ENCODE data around the gene BRPF1. TPM values are rescaled to one million over a fixed set of nuclear protein-coding genes. Genes with fewer than 3 reads are reported as not detected.

Gene BRPF1
- polyA plus RNA-seq, 1 of the 3 experiments (the other 2 are of a cell fraction) = 13.0 TPM

GRCh38 chr3:9744162-9744561, 12.6 kb downstream of the BRPF1 start:
- no peak overlapping the region for H3K9ac ChIP-seq
- H3K27ac ChIP-seq (ENCODE audit: low read depth in 2 of 2, low read length in 1 of 2) = no peak overlapping the region
- no peak for DNase-seq
- TF ChIP-seq TEAD4 (IDR thresholded peaks at IDR 0.05; ENCODE audit: borderline replicate concordance, insufficient read depth) (no peak), REST (IDR thresholded peaks at IDR 0.05; ENCODE audit: low read depth, low read length) (no peak), USF1 (IDR thresholded peaks at IDR 0.05; ENCODE audit: borderline replicate concordance, low read depth) (no peak), MEF2A (IDR thresholded peaks at IDR 0.05; ENCODE audit: borderline replicate concordance, low read depth) (no peak), RAD21 (IDR thresholded peaks at IDR 0.05; ENCODE audit: low read length) (no peak)
- ChIA-PET CTCF (interaction anchor here (1.8 kb wide), 1 partner anchor 241 kb away, joined by 4 read pairs; no protein-coding TSS in a partner anchor), POLR2A (interaction anchor here (0.6 to 1.3 kb wide), 2 partner anchors 9 to 11 kb away, joined by 3 to 4 read pairs; no protein-coding TSS in a partner anchor)
- H3K27me3 ChIP-seq (ENCODE audit: insufficient read depth) = no peaks in the 10 kb centered on the region
- no peaks in the 10 kb centered on the region for H3K9me3 ChIP-seq
- H3K79me2 ChIP-seq (ENCODE audit: insufficient read depth) = peaks cover 13% of the 10 kb centered on the region; the same call in 1 of the 2 replicates
- no peak overlapping the region for H2AFZ ChIP-seq (ENCODE audit: low read depth)
- H3K36me3 ChIP-seq (replicated peaks in 1 of 2; ENCODE audit: control insufficient read depth in 1 of 2, insufficient read depth in 2 of 2, low read length in 1 of 2) = peaks cover 51 to 88% of the 10 kb centered on the region in 2 experiments
- H3K4me3 ChIP-seq (ENCODE audit: low read depth in 2 of 2, low read length in 1 of 2) = no peak overlapping the region
- H4K20me1 ChIP-seq (ENCODE audit: insufficient read depth) = no peaks in the 10 kb centered on the region
- peaks cover 35% of the 10 kb centered on the region for H3F3A ChIP-seq (replicated peaks; ENCODE audit: insufficient read depth)
- 91% methylated on average over 8 of the region's 13 CpGs for WGBS (ENCODE audit: low lambda C conversion rate)
- no peaks in the 10 kb centered on the region for H3K9me2 ChIP-seq
- H3K4me2 ChIP-seq = no peak overlapping the region
- H3K4me1 ChIP-seq (ENCODE audit: control insufficient read depth in 1 of 2, insufficient read depth in 2 of 2, low read depth in 1 of 2, low read length in 1 of 2) = peaks cover 2 to 21% of the 10 kb centered on the region in 2 experiments

GRCh38 chr3:9745521-9745920, 14.0 kb downstream of the BRPF1 start:
- H3K36me3 ChIP-seq (replicated peaks in 1 of 2; ENCODE audit: control insufficient read depth in 1 of 2, insufficient read depth in 2 of 2, low read length in 1 of 2) = peaks cover 43 to 74% of the 10 kb centered on the region in 2 experiments
- TF ChIP-seq SMC3 (IDR thresholded peaks at IDR 0.05; ENCODE audit: low read depth, low read length) (no peak), TEAD4 (IDR thresholded peaks at IDR 0.05; ENCODE audit: borderline replicate concordance, insufficient read depth) (no peak), MEF2A (IDR thresholded peaks at IDR 0.05; ENCODE audit: borderline replicate concordance, low read depth) (no peak), NFIC (IDR thresholded peaks at IDR 0.05; ENCODE audit: borderline replicate concordance) (no peak), FOXJ3 (CRISPR knock-in tag; IDR thresholded peaks at IDR 0.05) (no peak), EZH2phosphoT487 (IDR thresholded peaks at IDR 0.05; ENCODE audit: borderline replicate concordance, low read depth) (no peak), TCF12 (IDR thresholded peaks at IDR 0.05) (no peak), PBX3 (IDR thresholded peaks at IDR 0.05) (no peak), ZBTB33 (IDR thresholded peaks at IDR 0.05; ENCODE audit: borderline replicate concordance, low read depth) (no peak)
- CTCF ChIA-PET = no interaction called here

More at GRCh38 chr3:9745521-9745920, 14.0 kb downstream of the BRPF1 start:
- H3K79me2 ChIP-seq (ENCODE audit: insufficient read depth) = peaks cover 13% of the 10 kb centered on the region; the same call in 1 of the 2 replicates
- no peak overlapping the region for H3K9ac ChIP-seq
- H3K9me2 ChIP-seq = no peaks in the 10 kb centered on the region
- H3K4me2 ChIP-seq = no peak overlapping the region
- DNase-seq = no peak
- H3K27ac ChIP-seq (ENCODE audit: low read depth in 2 of 2, low read length in 1 of 2) = peak overlapping the region in 1 of 2 experiments; percentile 55; a peak in 2 of 4 replicates
- no peak overlapping the region for H2AFZ ChIP-seq (ENCODE audit: low read depth)
- POLR2A ChIA-PET = interaction anchor here (1.0 kb wide), 1 partner anchor 14 kb away, joined by 3 read pairs; the partner anchor contains the start of gene BRPF1
- H3K4me1 ChIP-seq (ENCODE audit: control insufficient read depth in 1 of 2, insufficient read depth in 2 of 2, low read depth in 1 of 2, low read length in 1 of 2) = peaks cover 5 to 24% of the 10 kb centered on the region in 2 experiments
- H3F3A ChIP-seq (replicated peaks; ENCODE audit: insufficient read depth) = peaks cover 39% of the 10 kb centered on the region
- no peaks in the 10 kb centered on the region for H3K27me3 ChIP-seq (ENCODE audit: insufficient read depth)
- H4K20me1 ChIP-seq (ENCODE audit: insufficient read depth) = no peaks in the 10 kb centered on the region
- no peaks in the 10 kb centered on the region for H3K9me3 ChIP-seq
- H3K4me3 ChIP-seq (ENCODE audit: low read depth in 2 of 2, low read length in 1 of 2) = no peak overlapping the region
- WGBS (ENCODE audit: low lambda C conversion rate) = 77% methylated on average over 6 of the region's 12 CpGs
